Liver (tissue), 9 donors: ENCODE measurements around the gene EFHB. TPM values are rescaled to one million over a fixed set of nuclear protein-coding genes. Genes with fewer than 3 reads are reported as not detected.

Experiments used
- DNase-seq: peaks from one replicate; pipeline ENCODE4 v3.0.0-alpha.2; 2017; ENCODE audit warnings: low spot score
- H3K27ac ChIP-seq, 2 donors: one replicate each; pipeline ENCODE4 v1.7.0; 2013; ENCODE audit warnings: inconsistent platforms in 2 of 2, low read length in 2 of 2, control low read depth in 1 of 2, low read depth in 1 of 2, mild to moderate bottlenecking in 1 of 2
- H3K27me3 ChIP-seq, 4 donors: one replicate each; pipeline versions ENCODE4 v1.6.1 to v1.7.0; 2013; ENCODE audit warnings: low read length in 3 of 4, inconsistent platforms in 1 of 4, mild to moderate bottlenecking in 1 of 4, moderate library complexity in 1 of 4; ENCODE audit not compliant: control insufficient read depth in 4 of 4, insufficient read depth in 4 of 4
- H3K36me3 ChIP-seq, 4 donors: one replicate each; pipeline versions ENCODE4 v1.6.1 to v1.7.0; 2013; ENCODE audit warnings: low read length in 3 of 4, mild to moderate bottlenecking in 3 of 4, low read depth in 1 of 4, moderate library complexity in 1 of 4; ENCODE audit not compliant: control insufficient read depth in 4 of 4, insufficient read depth in 3 of 4
- H3K4me1 ChIP-seq, 4 donors: one replicate each; pipeline versions ENCODE4 v1.6.1 to v1.7.0; 2013; ENCODE audit warnings: low read length in 3 of 4, mild to moderate bottlenecking in 3 of 4, moderate library complexity in 1 of 4; ENCODE audit not compliant: control insufficient read depth in 4 of 4, insufficient read depth in 4 of 4
- H3K4me3 ChIP-seq, 3 donors: one replicate each; pipeline versions ENCODE4 v1.6.1 to v1.7.0; 2013; ENCODE audit warnings: low read length in 3 of 3, control low read depth in 1 of 3, low read depth in 1 of 3, mild to moderate bottlenecking in 1 of 3
- H3K9ac ChIP-seq, 2 donors: one replicate each; pipeline ENCODE4 v1.7.0; 2013; ENCODE audit warnings: low read length in 2 of 2, mild to moderate bottlenecking in 2 of 2, moderate library complexity in 2 of 2, control low read depth in 1 of 2, low read depth in 1 of 2
- H3K9me3 ChIP-seq, 4 donors: one replicate each; pipeline versions ENCODE4 v1.6.1 to v1.7.0; 2013; ENCODE audit warnings: low read length in 3 of 4; ENCODE audit not compliant: control insufficient read depth in 4 of 4
- EGR1 ChIP-seq, 2 donors: IDR thresholded peaks; 2 replicates each; pipeline ENCODE4 v1.6.1; 2016 to 2018; ENCODE audit warnings: antibody characterized with exemption in 2 of 2, low read depth in 2 of 2
- FOXA1 ChIP-seq: IDR thresholded peaks from 2 replicates; pipeline ENCODE4 v1.6.1; 2016; ENCODE audit warnings: antibody characterized with exemption
- FOXA2 ChIP-seq: IDR thresholded peaks from 2 replicates; pipeline ENCODE4 v1.6.1; 2016; ENCODE audit warnings: antibody characterized with exemption
- HNF4G ChIP-seq: IDR thresholded peaks from 2 replicates; pipeline ENCODE4 v1.6.1; 2016; ENCODE audit warnings: antibody characterized with exemption
- JUND ChIP-seq, 2 donors: IDR thresholded peaks; 2 replicates each; pipeline ENCODE4 v1.6.1; 2016; ENCODE audit warnings: antibody characterized with exemption in 2 of 2
- NR2F2 ChIP-seq: IDR thresholded peaks from 2 replicates; pipeline ENCODE4 v1.6.1; 2016; ENCODE audit warnings: antibody characterized with exemption
- RXRA ChIP-seq, 2 donors: IDR thresholded peaks; 2 replicates each; pipeline ENCODE4 v1.6.1; 2017 to 2018; ENCODE audit warnings: antibody characterized with exemption in 2 of 2, mild to moderate bottlenecking in 1 of 2
- SP1 ChIP-seq: IDR thresholded peaks from 2 replicates; pipeline ENCODE4 v1.6.1; 2018; ENCODE audit warnings: antibody characterized with exemption, mild to moderate bottlenecking
- TAF1 ChIP-seq: conservative IDR thresholded peaks from 2 replicates; pipeline ENCODE4 v1.6.1; 2016; ENCODE audit warnings: antibody characterized with exemption, mild to moderate bottlenecking
- WGBS: extraction: QIAGEN DNeasy Blood & Tissue Kit; methylation state at CpG from one replicate; pipeline ENCODE4 v1.1.7; 2013; 5-methylcytosine and 5-hydroxymethylcytosine counted together
- polyA plus RNA-seq, 2 donors: library from polyadenylated mRNA; stranded (reverse) in 1 of 2; unstranded in 1 of 2; fragments of 200-250 nt in 1 of 2; fragments of >200 nt in 1 of 2; fragmentation: Nextera tagmentation in 1 of 2; extraction: Ambion mirVana in 1 of 2; gene quantifications; one replicate each; pipeline versions ENCODE4 v1.2.1 to v1.2.3, GENCODE V29; 2013 to 2015
- total RNA-seq, 2 donors: library from RNA; depleted of rRNA; stranded (reverse); fragments of >200 nt; gene quantifications; one replicate each; pipeline ENCODE4 v1.2.3, GENCODE V29; 2014
- TF ChIP-seq, protein P1 (sequence below): fragments of 150-350 bp; IDR thresholded peaks from 2 replicates; pipeline ENCODE4 v1.5.1; 2017; ENCODE audit warnings: improper control_type of control experiment, low read depth, low read length; ENCODE audit not compliant: missing input control
- TF ChIP-seq, protein P2 (sequence below): IDR thresholded peaks from 2 replicates; pipeline ENCODE4 v1.6.1; 2016; ENCODE audit warnings: antibody characterized with exemption
- TF ChIP-seq, protein P3 (sequence below): IDR thresholded peaks from 2 replicates; pipeline ENCODE4 v1.6.1; 2016; ENCODE audit warnings: antibody characterized with exemption
- TF ChIP-seq, protein P4 (sequence below): IDR thresholded peaks from 2 replicates; pipeline ENCODE4 v1.6.1; 2016; ENCODE audit warnings: antibody characterized with exemption, mild to moderate bottlenecking
- donor health status: healthy.
- donor health status: healthy.
- donor health status: healthy.
- donor health status: healthy.
- donor health status: healthy.

The EFHB gene
- total and polyA plus RNA-seq, 4 donors = 0.05 to 0.37 (median 0.33) TPM; not detected in 1

DNA sequence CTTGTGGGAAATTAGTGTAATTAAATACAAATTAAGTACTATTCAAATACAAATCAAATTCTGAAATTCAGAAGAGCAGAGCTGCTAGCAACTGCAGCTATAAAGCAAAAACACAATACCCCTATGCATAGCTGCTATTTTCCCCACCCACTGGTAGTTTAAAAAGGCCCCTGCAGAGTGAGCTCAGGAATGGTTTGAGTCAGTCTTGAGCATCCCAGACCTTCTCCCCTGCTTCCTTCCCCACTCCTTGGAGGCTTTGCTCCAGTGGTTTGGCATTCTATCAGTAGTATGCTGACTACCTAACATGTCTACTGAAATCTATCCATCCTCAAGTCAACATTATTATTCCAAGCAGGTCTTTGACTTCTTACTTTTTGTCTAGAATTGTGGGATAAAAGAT is 53.0 kb downstream of the EFHB start:
- TF ChIP-seq, protein P1, sequence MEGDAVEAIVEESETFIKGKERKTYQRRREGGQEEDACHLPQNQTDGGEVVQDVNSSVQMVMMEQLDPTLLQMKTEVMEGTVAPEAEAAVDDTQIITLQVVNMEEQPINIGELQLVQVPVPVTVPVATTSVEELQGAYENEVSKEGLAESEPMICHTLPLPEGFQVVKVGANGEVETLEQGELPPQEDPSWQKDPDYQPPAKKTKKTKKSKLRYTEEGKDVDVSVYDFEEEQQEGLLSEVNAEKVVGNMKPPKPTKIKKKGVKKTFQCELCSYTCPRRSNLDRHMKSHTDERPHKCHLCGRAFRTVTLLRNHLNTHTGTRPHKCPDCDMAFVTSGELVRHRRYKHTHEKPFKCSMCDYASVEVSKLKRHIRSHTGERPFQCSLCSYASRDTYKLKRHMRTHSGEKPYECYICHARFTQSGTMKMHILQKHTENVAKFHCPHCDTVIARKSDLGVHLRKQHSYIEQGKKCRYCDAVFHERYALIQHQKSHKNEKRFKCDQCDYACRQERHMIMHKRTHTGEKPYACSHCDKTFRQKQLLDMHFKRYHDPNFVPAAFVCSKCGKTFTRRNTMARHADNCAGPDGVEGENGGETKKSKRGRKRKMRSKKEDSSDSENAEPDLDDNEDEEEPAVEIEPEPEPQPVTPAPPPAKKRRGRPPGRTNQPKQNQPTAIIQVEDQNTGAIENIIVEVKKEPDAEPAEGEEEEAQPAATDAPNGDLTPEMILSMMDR = no peak
- no peak for TF ChIP-seq FOXA2
- no peak for TF ChIP-seq EGR1 (IDR thresholded peaks at IDR 0.05; ENCODE audit: low read depth in 2 of 2)
- no peak for TF ChIP-seq FOXA1
- TF ChIP-seq, protein P2, sequence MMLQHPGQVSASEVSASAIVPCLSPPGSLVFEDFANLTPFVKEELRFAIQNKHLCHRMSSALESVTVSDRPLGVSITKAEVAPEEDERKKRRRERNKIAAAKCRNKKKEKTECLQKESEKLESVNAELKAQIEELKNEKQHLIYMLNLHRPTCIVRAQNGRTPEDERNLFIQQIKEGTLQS = no peak
- TF ChIP-seq NR2F2 = no peak
- no peak for TF ChIP-seq TAF1
- TF ChIP-seq, protein P3, sequence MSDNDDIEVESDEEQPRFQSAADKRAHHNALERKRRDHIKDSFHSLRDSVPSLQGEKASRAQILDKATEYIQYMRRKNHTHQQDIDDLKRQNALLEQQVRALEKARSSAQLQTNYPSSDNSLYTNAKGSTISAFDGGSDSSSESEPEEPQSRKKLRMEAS = no peak
- no peak for TF ChIP-seq RXRA (IDR thresholded peaks at IDR 0.05)
- TF ChIP-seq SP1 = no peak
- TF ChIP-seq, protein P4, sequence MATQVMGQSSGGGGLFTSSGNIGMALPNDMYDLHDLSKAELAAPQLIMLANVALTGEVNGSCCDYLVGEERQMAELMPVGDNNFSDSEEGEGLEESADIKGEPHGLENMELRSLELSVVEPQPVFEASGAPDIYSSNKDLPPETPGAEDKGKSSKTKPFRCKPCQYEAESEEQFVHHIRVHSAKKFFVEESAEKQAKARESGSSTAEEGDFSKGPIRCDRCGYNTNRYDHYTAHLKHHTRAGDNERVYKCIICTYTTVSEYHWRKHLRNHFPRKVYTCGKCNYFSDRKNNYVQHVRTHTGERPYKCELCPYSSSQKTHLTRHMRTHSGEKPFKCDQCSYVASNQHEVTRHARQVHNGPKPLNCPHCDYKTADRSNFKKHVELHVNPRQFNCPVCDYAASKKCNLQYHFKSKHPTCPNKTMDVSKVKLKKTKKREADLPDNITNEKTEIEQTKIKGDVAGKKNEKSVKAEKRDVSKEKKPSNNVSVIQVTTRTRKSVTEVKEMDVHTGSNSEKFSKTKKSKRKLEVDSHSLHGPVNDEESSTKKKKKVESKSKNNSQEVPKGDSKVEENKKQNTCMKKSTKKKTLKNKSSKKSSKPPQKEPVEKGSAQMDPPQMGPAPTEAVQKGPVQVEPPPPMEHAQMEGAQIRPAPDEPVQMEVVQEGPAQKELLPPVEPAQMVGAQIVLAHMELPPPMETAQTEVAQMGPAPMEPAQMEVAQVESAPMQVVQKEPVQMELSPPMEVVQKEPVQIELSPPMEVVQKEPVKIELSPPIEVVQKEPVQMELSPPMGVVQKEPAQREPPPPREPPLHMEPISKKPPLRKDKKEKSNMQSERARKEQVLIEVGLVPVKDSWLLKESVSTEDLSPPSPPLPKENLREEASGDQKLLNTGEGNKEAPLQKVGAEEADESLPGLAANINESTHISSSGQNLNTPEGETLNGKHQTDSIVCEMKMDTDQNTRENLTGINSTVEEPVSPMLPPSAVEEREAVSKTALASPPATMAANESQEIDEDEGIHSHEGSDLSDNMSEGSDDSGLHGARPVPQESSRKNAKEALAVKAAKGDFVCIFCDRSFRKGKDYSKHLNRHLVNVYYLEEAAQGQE = no peak
- no peak for TF ChIP-seq JUND (IDR thresholded peaks at IDR 0.05)
- H3K4me3 ChIP-seq = no peak overlapping the region
- no peaks in the 10 kb centered on the region for H3K36me3 ChIP-seq
- peaks cover 0 to 2% (median 0%) of the 10 kb centered on the region in 4 donors for H3K4me1 ChIP-seq
- H3K27ac ChIP-seq = no peak overlapping the region
- H3K9me3 ChIP-seq = no peaks in the 10 kb centered on the region
- no peak for DNase-seq
- no peak overlapping the region for H3K9ac ChIP-seq
- H3K27me3 ChIP-seq = no peaks in the 10 kb centered on the region

DNA sequence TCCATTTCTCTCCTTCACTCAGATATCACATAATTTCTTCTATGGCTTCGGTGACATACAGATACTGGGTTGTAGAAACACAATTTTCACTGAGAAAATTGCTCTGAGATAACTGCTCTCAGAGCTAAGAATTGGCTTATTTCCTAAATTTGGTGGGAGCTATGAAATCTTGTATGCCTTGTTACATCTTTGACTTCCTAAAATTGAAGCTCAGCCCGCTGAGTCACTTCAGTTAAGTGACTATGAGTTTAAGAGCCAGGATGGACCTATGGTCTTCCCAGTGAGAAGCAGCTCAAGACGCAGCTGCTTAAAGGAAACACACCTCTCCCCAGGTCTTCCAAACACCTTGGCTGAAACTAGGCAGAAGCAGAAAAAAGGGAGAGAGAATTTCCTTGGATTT is 56.4 kb downstream of the EFHB start:
- Histone ChIP-seq H3K36me3 (no peaks in the 10 kb centered on the region), H3K9ac (no peak overlapping the region), H3K4me1 (no peaks in the 10 kb centered on the region), H3K27me3 (no peaks in the 10 kb centered on the region), H3K27ac (no peak overlapping the region), H3K4me3 (no peak overlapping the region), H3K9me3 (no peaks in the 10 kb centered on the region)
- WGBS = 79% methylated on average over 3 of the region's 3 CpGs
- no peak for DNase-seq
- no peak for TF ChIP-seq FOXA1
- TF ChIP-seq TAF1 = no peak
- TF ChIP-seq, protein P2 = no peak
- no peak for TF ChIP-seq FOXA2
- TF ChIP-seq HNF4G = no peak
